ENCODE measurements around the gene OS9. TPM values are rescaled to one million over a fixed set of nuclear protein-coding genes. Genes with fewer than 3 reads are reported as not detected.

The OS9 gene
- total and polyA plus RNA-seq, 7 donors, result 69.1 to 243 (median 140) TPM

DNA sequence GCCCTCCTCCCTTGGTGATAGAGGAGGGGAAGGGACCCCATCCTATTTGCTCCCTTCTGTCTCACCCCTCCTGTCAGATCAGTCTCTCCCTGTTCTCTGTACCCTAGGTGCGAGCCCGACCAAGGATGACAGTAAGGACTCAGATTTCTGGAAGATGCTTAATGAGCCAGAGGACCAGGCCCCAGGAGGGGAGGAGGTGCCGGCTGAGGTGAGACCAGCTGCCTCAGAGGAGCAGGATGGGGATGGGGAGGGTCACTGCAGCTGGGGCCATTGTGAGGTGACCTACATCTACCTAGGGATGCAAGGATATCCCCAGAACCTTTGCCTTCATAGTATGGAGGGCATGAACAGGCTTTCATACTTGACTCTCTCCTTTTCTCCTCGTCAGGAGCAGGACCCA lies 22.4 kb downstream of the OS9 start:
- intact Hi-C loops (cut with DNase I), result no loop called here
- peaks cover 29 to 87% (median 61%) of the 10 kb centered on the region in 4 donors for H3K36me3 ChIP-seq
- 96 to 98% methylated on average over 4 of the region's 4 CpGs for WGBS, 2 donors
- DNase-seq, result no peak
- no peak overlapping the region for H3K27ac ChIP-seq
- no peak for TF ChIP-seq CTCF (IDR thresholded peaks at IDR 0.05)
- H3K4me1 ChIP-seq, result no peaks in the 10 kb centered on the region
- no peaks in the 10 kb centered on the region for H3K27me3 ChIP-seq
- no peak overlapping the region for H3K4me3 ChIP-seq
- H3K9me3 ChIP-seq, result no peaks in the 10 kb centered on the region

GRCh38 chr12:57717131-57717530 lies 23.2 kb downstream of the OS9 start:
- Histone ChIP-seq H3K27ac (no peak overlapping the region), H3K27me3 (no peaks in the 10 kb centered on the region), H3K9me3 (no peaks in the 10 kb centered on the region), H3K36me3 (peaks cover 29 to 92% (median 61%) of the 10 kb centered on the region in 4 donors), H3K4me1 (no peaks in the 10 kb centered on the region), H3K4me3 (no peak overlapping the region)
- intact Hi-C loops (cut with DNase I), result no loop called here
- TF ChIP-seq CTCF (IDR thresholded peaks at IDR 0.05) (no peak), EP300 (IDR thresholded peaks at IDR 0.05) (no peak), POLR2A (IDR thresholded peaks at IDR 0.05) (no peak), POLR2AphosphoS5 (IDR thresholded peaks at IDR 0.05) (no peak)
- DNase-seq, result no peak
- 97 to 98% methylated on average over 5 of the region's 5 CpGs for WGBS, 2 donors

DNA sequence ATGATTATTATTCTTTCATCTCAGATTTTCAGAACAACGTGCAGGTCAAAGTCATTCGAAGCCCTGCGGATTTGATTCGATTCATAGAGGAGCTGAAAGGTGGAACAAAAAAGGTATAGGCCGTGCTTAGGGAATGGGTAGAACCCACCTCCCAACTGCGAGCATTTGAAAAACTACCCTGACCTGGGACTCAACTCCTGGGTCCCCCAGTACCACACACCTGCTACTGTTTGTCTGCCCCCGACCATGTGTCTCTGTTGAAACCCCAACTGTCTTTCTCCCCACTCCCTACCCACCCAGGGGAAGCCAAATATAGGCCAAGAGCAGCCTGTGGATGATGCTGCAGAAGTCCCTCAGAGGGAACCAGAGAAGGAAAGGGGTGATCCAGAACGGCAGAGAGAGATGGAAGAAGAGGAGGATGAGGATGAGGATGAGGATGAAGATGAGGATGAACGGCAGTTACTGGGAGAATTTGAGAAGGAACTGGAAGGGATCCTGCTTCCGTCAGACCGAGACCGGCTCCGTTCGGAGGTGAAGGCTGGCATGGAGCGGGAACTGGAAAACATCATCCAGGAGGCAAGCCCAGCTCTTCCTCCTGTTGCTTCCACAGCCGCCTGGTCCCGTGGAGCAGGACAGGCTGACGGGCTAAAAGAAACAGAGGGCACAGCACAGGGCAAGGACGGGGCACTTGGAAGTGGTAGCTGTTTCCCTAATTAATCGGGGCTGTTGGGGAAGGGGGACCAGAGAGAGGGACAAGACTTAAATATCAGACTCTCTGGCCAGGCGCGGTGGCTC lies 24.1 kb downstream of the OS9 start:
- intact Hi-C loops (cut with DNase I), result no loop called here
- H3K36me3 ChIP-seq, result peaks cover 29 to 88% (median 58%) of the 10 kb centered on the region in 4 donors
- WGBS, 2 donors, result 97% methylated on average over 22 of the region's 22 CpGs
- no peaks in the 10 kb centered on the region for H3K9me3 ChIP-seq
- no peaks in the 10 kb centered on the region for H3K4me1 ChIP-seq
- DNase-seq, result no peak
- TF ChIP-seq EP300 (IDR thresholded peaks at IDR 0.05) (no peak), POLR2AphosphoS5 (IDR thresholded peaks at IDR 0.05) (no peak), POLR2A (IDR thresholded peaks at IDR 0.05) (no peak), CTCF (IDR thresholded peaks at IDR 0.05) (no peak)
- no peak overlapping the region for H3K4me3 ChIP-seq
- no peak overlapping the region for H3K27ac ChIP-seq
- H3K27me3 ChIP-seq, result no peaks in the 10 kb centered on the region

DNA sequence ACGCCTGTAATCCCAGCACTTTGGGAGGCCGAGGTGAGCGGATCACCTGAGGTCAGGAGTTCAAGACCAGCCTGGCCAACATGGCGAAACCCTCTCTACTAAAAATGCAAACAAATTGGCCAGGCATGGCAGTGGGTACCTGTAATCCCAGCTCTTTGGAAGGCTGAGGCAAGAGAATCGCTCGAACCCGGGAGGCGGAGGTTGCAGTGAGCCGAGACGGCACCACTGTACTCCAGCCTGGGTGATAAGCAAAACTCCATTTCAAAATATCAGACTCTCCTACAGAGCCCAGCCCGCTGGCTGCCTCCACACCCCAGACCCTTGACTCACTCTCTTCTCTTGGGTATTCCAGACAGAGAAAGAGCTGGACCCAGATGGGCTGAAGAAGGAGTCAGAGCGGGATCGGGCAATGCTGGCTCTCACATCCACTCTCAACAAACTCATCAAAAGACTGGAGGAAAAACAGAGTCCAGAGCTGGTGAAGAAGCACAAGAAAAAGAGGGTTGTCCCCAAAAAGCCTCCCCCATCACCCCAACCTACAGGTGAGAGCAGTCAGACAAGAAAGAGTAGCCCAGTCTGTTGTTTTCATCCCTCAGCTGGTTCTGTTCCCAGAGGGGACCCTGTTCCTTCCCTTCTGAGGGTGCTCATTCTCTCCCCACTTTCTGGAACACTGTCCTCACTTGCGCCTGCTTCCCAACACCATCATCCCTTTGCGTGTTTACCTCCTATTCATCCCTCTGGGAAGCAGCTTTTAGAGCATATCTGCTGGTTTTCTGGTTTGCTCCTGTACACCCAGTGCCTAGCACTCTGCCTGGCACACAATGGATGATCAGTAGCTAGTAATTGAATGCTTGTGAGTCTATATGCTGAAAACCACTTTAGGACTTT lies 25.0 kb downstream of the OS9 start:
- Histone ChIP-seq H3K27ac (no peak overlapping the region), H3K27me3 (no peaks in the 10 kb centered on the region), H3K4me3 (no peak overlapping the region), H3K4me1 (no peaks in the 10 kb centered on the region), H3K9me3 (no peaks in the 10 kb centered on the region), H3K36me3 (peaks cover 29 to 85% (median 58%) of the 10 kb centered on the region in 4 donors)
- DNase-seq, result no peak
- 97% methylated on average over 15 of the region's 15 CpGs for WGBS, 2 donors
- TF ChIP-seq EP300 (IDR thresholded peaks at IDR 0.05) (no peak), POLR2A (IDR thresholded peaks at IDR 0.05) (no peak), POLR2AphosphoS5 (IDR thresholded peaks at IDR 0.05) (no peak), CTCF (IDR thresholded peaks at IDR 0.05) (no peak)
- intact Hi-C loops (cut with DNase I), result no loop called here

Measured in sigmoid colon (tissue), 7 donors.